ENCODE data around the gene PLCH1. TPM values are rescaled to one million over a fixed set of nuclear protein-coding genes. Genes with fewer than 3 reads are reported as not detected.

PLCH1 gene
- total RNA-seq, 1 experiment from 2014 or later: 3.8 TPM

DNA sequence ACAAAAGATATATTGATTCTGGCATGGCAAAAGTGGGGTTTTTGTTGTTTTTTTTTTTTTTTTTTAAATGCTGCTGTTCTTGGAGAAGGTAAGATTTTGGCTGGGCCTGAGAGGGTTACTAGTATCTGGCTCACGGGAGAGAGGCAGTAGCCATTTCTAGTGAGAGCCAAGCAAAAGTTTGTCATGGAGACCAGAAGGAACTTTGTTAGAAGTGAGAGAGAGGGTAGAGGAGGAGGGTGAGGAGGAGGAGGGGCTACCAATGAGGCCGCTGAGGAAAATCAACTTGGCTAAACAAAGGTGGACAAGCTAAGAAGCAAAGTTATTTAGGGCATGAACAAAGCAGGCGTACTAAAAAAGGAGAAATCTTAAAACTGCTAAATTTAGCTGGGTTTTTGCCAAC lies 402.5 kb downstream of the PLCH1 start (continued):
- no peak for TF ChIP-seq CTCF (IDR thresholded peaks at IDR 0.05 in 2 of 3, conservative IDR thresholded peaks at IDR 0.05 in 1 of 3; ENCODE audit: borderline replicate concordance in 1 of 3, insufficient read depth in 1 of 3, low read depth in 2 of 3, low read length in 2 of 3)
- no peak for TF ChIP-seq RAD21 (IDR thresholded peaks at IDR 0.05; ENCODE audit: low read depth)
- no peak for TF ChIP-seq ZFX (IDR thresholded peaks at IDR 0.05)
- no peak for TF ChIP-seq ZBTB33 (IDR thresholded peaks at IDR 0.05; ENCODE audit: extremely low read depth, insufficient replicate concordance, low read length)

GRCh38 chr3:155339052-155339451 lies 405.8 kb downstream of the PLCH1 start:
- BruUV-seq (replicated peaks): no TSS peak
- no peaks in the 10 kb centered on the region for H4K20me1 ChIP-seq (ENCODE audit: insufficient read depth)
- no peak overlapping the region for H3K4me3 ChIP-seq (replicated peaks in 1 of 2; ENCODE audit: low read depth in 1 of 2, low read length in 2 of 2)
- H2AFZ ChIP-seq (ENCODE audit: low read depth, low read length, poor library complexity, severe bottlenecking): no peak overlapping the region
- H3K4me2 ChIP-seq (ENCODE audit: low read length): no peak overlapping the region
- H3K9me2 ChIP-seq (ENCODE audit: insufficient read depth): no peaks in the 10 kb centered on the region
- ATAC-seq: no peak
- ChIA-PET RAD21 (ENCODE audit: low non-redundant PET in 1 of 2, low total read pairs in 2 of 2, uncharacterized antibody in 2 of 2, unreplicated experiment in 2 of 2) (no interaction called here), POLR2A (no interaction called here), CTCF (no interaction called here)
- H3K27ac ChIP-seq (ENCODE audit: low read depth, low read length): no peak overlapping the region
- no peak for DNase-seq (ENCODE audit: low read depth, low spot score)
- intact Hi-C loops (cut with micrococcal nuclease): no loop called here
- no peaks in the 10 kb centered on the region for H3K9me3 ChIP-seq (ENCODE audit: control insufficient read depth in 1 of 2, insufficient read depth in 1 of 2, low read depth in 1 of 2, low read length in 2 of 2)
- H3K36me3 ChIP-seq (ENCODE audit: control insufficient read depth in 1 of 2, insufficient read depth in 2 of 2, low read length in 2 of 2): no peaks in the 10 kb centered on the region
- no peaks in the 10 kb centered on the region for H3K4me1 ChIP-seq (ENCODE audit: control insufficient read depth in 1 of 2, insufficient read depth in 2 of 2, low read length in 2 of 2)
- no peak overlapping the region for H3K9ac ChIP-seq (ENCODE audit: low read length)
- H3K27me3 ChIP-seq (ENCODE audit: insufficient read depth, low read length): no peaks in the 10 kb centered on the region
- H3K79me2 ChIP-seq (ENCODE audit: insufficient read depth, low read length): no peaks in the 10 kb centered on the region
- TF ChIP-seq, protein P1, sequence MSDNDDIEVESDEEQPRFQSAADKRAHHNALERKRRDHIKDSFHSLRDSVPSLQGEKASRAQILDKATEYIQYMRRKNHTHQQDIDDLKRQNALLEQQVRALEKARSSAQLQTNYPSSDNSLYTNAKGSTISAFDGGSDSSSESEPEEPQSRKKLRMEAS (IDR thresholded peaks at IDR 0.05): no peak
- TF ChIP-seq ZBTB33 (IDR thresholded peaks at IDR 0.05; ENCODE audit: extremely low read depth, insufficient replicate concordance, low read length) (no peak), CBX3 (IDR thresholded peaks at IDR 0.05; ENCODE audit: low read depth) (no peak), EZH2 (IDR thresholded peaks at IDR 0.05) (no peak), SP1 (IDR thresholded peaks at IDR 0.05; ENCODE audit: low read depth) (no peak), POLR2A (IDR thresholded peaks at IDR 0.05; ENCODE audit: borderline replicate concordance, extremely low read depth, insufficient read depth, insufficient read length) (no peak), EZH2phosphoT487 (IDR thresholded peaks at IDR 0.05; ENCODE audit: borderline replicate concordance) (no peak), RAD21 (IDR thresholded peaks at IDR 0.05; ENCODE audit: low read depth) (no peak), JUND (IDR thresholded peaks at IDR 0.05) (no peak), POLR2AphosphoS5 (IDR thresholded peaks at IDR 0.05; ENCODE audit: low read depth, low read length) (no peak), ELF1 (IDR thresholded peaks at IDR 0.05; ENCODE audit: borderline replicate concordance, low read depth) (no peak), EGR1 (IDR thresholded peaks at IDR 0.05; ENCODE audit: low read depth) (no peak), TCF7L2 (IDR thresholded peaks at IDR 0.05; ENCODE audit: borderline replicate concordance, extremely low read depth, insufficient read depth, insufficient read length) (no peak)
- TF ChIP-seq, protein P2, sequence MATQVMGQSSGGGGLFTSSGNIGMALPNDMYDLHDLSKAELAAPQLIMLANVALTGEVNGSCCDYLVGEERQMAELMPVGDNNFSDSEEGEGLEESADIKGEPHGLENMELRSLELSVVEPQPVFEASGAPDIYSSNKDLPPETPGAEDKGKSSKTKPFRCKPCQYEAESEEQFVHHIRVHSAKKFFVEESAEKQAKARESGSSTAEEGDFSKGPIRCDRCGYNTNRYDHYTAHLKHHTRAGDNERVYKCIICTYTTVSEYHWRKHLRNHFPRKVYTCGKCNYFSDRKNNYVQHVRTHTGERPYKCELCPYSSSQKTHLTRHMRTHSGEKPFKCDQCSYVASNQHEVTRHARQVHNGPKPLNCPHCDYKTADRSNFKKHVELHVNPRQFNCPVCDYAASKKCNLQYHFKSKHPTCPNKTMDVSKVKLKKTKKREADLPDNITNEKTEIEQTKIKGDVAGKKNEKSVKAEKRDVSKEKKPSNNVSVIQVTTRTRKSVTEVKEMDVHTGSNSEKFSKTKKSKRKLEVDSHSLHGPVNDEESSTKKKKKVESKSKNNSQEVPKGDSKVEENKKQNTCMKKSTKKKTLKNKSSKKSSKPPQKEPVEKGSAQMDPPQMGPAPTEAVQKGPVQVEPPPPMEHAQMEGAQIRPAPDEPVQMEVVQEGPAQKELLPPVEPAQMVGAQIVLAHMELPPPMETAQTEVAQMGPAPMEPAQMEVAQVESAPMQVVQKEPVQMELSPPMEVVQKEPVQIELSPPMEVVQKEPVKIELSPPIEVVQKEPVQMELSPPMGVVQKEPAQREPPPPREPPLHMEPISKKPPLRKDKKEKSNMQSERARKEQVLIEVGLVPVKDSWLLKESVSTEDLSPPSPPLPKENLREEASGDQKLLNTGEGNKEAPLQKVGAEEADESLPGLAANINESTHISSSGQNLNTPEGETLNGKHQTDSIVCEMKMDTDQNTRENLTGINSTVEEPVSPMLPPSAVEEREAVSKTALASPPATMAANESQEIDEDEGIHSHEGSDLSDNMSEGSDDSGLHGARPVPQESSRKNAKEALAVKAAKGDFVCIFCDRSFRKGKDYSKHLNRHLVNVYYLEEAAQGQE (IDR thresholded peaks at IDR 0.05; ENCODE audit: low read depth): no peak
